MM.1S (cell line): ENCODE results near the gene FASTK.

ENCODE experiments used
- EZH2phosphoT487 ChIP-seq: fragments of 300-600 bp; sonication (generic); IDR thresholded peaks from 2 replicates; pipeline ENCODE4 v1.6.1; 2018; ENCODE audit warnings: antibody characterized with exemption, low read length
- TF ChIP-seq, protein P1 (sequence below): fragments of 300-600 bp; sonication (generic); IDR thresholded peaks from 2 replicates; pipeline ENCODE4 v1.5.1; 2016; ENCODE audit warnings: antibody characterized with exemption, low read length, mixed read lengths

DNA sequence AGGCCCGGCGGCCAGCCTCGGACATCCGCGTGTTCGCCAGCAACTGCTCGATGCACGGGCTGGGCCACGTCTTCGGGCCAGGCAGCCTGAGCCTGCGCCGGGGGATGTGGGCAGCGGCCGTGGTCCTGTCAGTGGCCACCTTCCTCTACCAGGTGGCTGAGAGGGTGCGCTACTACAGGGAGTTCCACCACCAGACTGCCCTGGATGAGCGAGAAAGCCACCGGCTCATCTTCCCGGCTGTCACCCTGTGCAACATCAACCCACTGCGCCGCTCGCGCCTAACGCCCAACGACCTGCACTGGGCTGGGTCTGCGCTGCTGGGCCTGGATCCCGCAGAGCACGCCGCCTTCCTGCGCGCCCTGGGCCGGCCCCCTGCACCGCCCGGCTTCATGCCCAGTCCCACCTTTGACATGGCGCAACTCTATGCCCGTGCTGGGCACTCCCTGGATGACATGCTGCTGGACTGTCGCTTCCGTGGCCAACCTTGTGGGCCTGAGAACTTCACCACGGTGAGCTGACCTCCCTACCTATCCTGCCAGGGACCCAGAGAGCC is 31.6 kb downstream of the FASTK start:
- TF ChIP-seq EZH2phosphoT487 = no peak
- TF ChIP-seq, protein P1, sequence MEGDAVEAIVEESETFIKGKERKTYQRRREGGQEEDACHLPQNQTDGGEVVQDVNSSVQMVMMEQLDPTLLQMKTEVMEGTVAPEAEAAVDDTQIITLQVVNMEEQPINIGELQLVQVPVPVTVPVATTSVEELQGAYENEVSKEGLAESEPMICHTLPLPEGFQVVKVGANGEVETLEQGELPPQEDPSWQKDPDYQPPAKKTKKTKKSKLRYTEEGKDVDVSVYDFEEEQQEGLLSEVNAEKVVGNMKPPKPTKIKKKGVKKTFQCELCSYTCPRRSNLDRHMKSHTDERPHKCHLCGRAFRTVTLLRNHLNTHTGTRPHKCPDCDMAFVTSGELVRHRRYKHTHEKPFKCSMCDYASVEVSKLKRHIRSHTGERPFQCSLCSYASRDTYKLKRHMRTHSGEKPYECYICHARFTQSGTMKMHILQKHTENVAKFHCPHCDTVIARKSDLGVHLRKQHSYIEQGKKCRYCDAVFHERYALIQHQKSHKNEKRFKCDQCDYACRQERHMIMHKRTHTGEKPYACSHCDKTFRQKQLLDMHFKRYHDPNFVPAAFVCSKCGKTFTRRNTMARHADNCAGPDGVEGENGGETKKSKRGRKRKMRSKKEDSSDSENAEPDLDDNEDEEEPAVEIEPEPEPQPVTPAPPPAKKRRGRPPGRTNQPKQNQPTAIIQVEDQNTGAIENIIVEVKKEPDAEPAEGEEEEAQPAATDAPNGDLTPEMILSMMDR = no peak
